Panc1 (cell line): ENCODE data around the gene OR56B1.

Experiments
- CTCF ChIP-seq: fragments of 450-650 bp; IDR thresholded peaks from 2 replicates; pipeline ENCODE4 v1.5.1; 2017; ENCODE audit warnings: mild to moderate bottlenecking
- POLR2AphosphoS5 ChIP-seq: IDR thresholded peaks from 2 replicates; pipeline ENCODE4 v1.6.1; 2012; ENCODE audit warnings: mild to moderate bottlenecking, low read depth, low read length, moderate library complexity
- TCF7L2 ChIP-seq: IDR thresholded peaks from 2 replicates; pipeline ENCODE4 v1.6.1; 2011; ENCODE audit warnings: mild to moderate bottlenecking, low read depth, low read length, inconsistent platforms

DNA sequence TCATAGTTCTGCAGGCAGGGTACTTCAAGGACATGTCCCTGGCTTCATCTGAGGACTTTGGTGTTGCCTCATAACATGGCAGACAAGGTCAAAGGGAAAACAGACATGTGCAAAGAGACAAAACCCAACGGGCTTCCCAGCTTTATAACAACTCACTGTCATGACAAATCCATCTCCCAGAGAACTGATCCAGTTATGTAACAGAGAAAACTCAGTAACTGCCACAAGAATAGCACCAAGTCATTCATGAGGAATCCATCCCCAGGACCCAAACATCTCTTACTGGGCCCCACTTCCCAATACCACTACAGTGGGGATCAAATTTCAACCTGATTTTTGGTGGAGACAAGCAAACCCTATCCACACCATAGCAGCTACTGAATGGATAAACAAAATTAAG, 30.8 kb downstream of the OR56B1 start:
- TF ChIP-seq CTCF (no peak), POLR2AphosphoS5 (no peak), TCF7L2 (no peak)
